WTC11 (cell line): ENCODE measurements around the gene MMP24OS. TPM values are rescaled to one million over a fixed set of nuclear protein-coding genes. Genes with fewer than 3 reads are reported as not detected.
A peak's percentile ranks its signal among the peaks of the same experiment; 100 is the strongest.

Source experiments
- ATAC-seq: fragments of 200-7000 bp; cut with Tn5 transposase; 2 replicates; pipeline ENCODE4 v1.10.0; 2021; ENCODE audit warnings: mild to moderate bottlenecking, moderate library complexity
- CTCF ChIA-PET: fragments of 300-600 bp; sonication (Branson Sonifier 250); formaldehyde crosslinking; loops from one replicate; lab custom pipeline; 2021; ENCODE audit warnings: antibody characterized with exemption; lab: Charles Lee
- POLR2A ChIA-PET: fragments of 350-600 bp; sonication (Branson Sonifier 250); formaldehyde crosslinking; loops from one replicate; lab custom pipeline; 2021; ENCODE audit warnings: antibody characterized with exemption; lab: Charles Lee
- DNase-seq: peaks from one replicate; pipeline ENCODE4 v3.0.0; 2021; ENCODE audit warnings: low spot score
- H3K27ac Mint-ChIP-seq: 2 replicates; pipeline ENCODE4 v1.8.0; 2021; ENCODE audit warnings: mixed read lengths
- H3K27me3 Mint-ChIP-seq: 2 replicates; pipeline ENCODE4 v1.8.0; 2021; ENCODE audit warnings: low read depth, mild to moderate bottlenecking, moderate library complexity, mixed read lengths
- H3K36me3 Mint-ChIP-seq: 2 replicates; pipeline ENCODE4 v1.8.0; 2021; ENCODE audit warnings: mixed read lengths
- H3K4me1 Mint-ChIP-seq: 2 replicates; pipeline ENCODE4 v1.8.0; 2022; ENCODE audit warnings: mixed read lengths
- H3K4me3 Mint-ChIP-seq: 2 replicates; pipeline ENCODE4 v1.8.0; 2021; ENCODE audit warnings: mild to moderate bottlenecking, moderate library complexity, mixed read lengths
- H3K9me3 Mint-ChIP-seq: 2 replicates; pipeline ENCODE4 v1.8.0; 2021; ENCODE audit warnings: mixed read lengths
- CTCF ChIP-seq: fragments of 200-600 bp; IDR thresholded peaks from 2 replicates; pipeline ENCODE4 v1.8.0; 2022; ENCODE audit warnings: antibody characterized with exemption
- E2F5 ChIP-seq: sonication (generic); formaldehyde crosslinking; IDR thresholded peaks from 2 replicates; pipeline ENCODE4 v1.8.1; 2022; ENCODE audit warnings: mild to moderate bottlenecking, moderate library complexity, missing genetic modification reagents
- EMX1 ChIP-seq: fragments of 250-450 bp; sonication (Bioruptor Pico); IDR thresholded peaks from 2 replicates; pipeline ENCODE4 v1.8.0; 2021; ENCODE audit warnings: mild to moderate bottlenecking
- FOXJ3 ChIP-seq: sonication (generic); formaldehyde crosslinking; IDR thresholded peaks from 2 replicates; pipeline ENCODE4 v1.9.0; 2021; ENCODE audit warnings: missing genetic modification reagents, mild to moderate bottlenecking, borderline replicate concordance
- FOXK1 ChIP-seq: sonication (generic); formaldehyde crosslinking; IDR thresholded peaks from 2 replicates; pipeline ENCODE4 v1.8.0; 2022; ENCODE audit warnings: mild to moderate bottlenecking, moderate library complexity, missing genetic modification reagents
- FOXP4 ChIP-seq: sonication (generic); formaldehyde crosslinking; IDR thresholded peaks from 2 replicates; pipeline ENCODE4 v1.8.0; 2022; ENCODE audit warnings: mild to moderate bottlenecking, missing genetic modification reagents
- IRF1 ChIP-seq: sonication (generic); formaldehyde crosslinking; IDR thresholded peaks from 2 replicates; pipeline ENCODE4 v1.8.0; 2023; ENCODE audit warnings: missing genetic modification reagents
- MAX ChIP-seq: sonication (generic); formaldehyde crosslinking; IDR thresholded peaks from 2 replicates; pipeline ENCODE4 v1.8.0; 2022; ENCODE audit warnings: mild to moderate bottlenecking, missing genetic modification reagents
- MYBL2 ChIP-seq: sonication (generic); formaldehyde crosslinking; IDR thresholded peaks from 2 replicates; pipeline ENCODE4 v1.8.1; 2023; ENCODE audit warnings: mild to moderate bottlenecking, moderate library complexity, missing genetic modification reagents
- NFATC4 ChIP-seq: fragments of 250-450 bp; sonication (Bioruptor Pico); IDR thresholded peaks from 2 replicates; pipeline ENCODE4 v1.9.0; 2021; ENCODE audit warnings: mild to moderate bottlenecking
- PRRX2 ChIP-seq: fragments of 250-450 bp; sonication (Bioruptor Pico); IDR thresholded peaks from 2 replicates; pipeline ENCODE4 v1.8.0; 2021; ENCODE audit warnings: mild to moderate bottlenecking
- TP53 ChIP-seq: sonication (generic); formaldehyde crosslinking; IDR thresholded peaks from 2 replicates; pipeline ENCODE4 v1.8.1; 2023; ENCODE audit warnings: mild to moderate bottlenecking, missing genetic modification reagents
- USF2 ChIP-seq: sonication (generic); formaldehyde crosslinking; IDR thresholded peaks from 2 replicates; pipeline ENCODE4 v1.8.1; 2023; ENCODE audit warnings: mild to moderate bottlenecking, missing genetic modification reagents, moderate library complexity
- ZNF121 ChIP-seq: sonication (generic); formaldehyde crosslinking; IDR thresholded peaks from 2 replicates; pipeline ENCODE4 v1.8.0; 2023; ENCODE audit warnings: missing genetic modification reagents
- ZNF232 ChIP-seq: sonication (generic); formaldehyde crosslinking; IDR thresholded peaks from 2 replicates; pipeline ENCODE4 v1.8.0; 2022; ENCODE audit warnings: mild to moderate bottlenecking, missing genetic modification reagents
- ZNF317 ChIP-seq: sonication (generic); formaldehyde crosslinking; IDR thresholded peaks from 2 replicates; pipeline ENCODE4 v1.8.1; 2023; ENCODE audit warnings: low read depth, mild to moderate bottlenecking, moderate library complexity, missing genetic modification reagents, borderline replicate concordance
- total RNA-seq: library from RNA; stranded (reverse); gene quantifications from 3 replicates; pipeline ENCODE4 v1.2.3, GENCODE V29; 2021
- TF ChIP-seq, protein P1 (sequence below): fragments of 250-450 bp; sonication (Bioruptor Pico); IDR thresholded peaks from 2 replicates; pipeline ENCODE4 v1.9.0; 2021; ENCODE audit warnings: mild to moderate bottlenecking
- TF ChIP-seq, protein P2 (sequence below): sonication (generic); formaldehyde crosslinking; IDR thresholded peaks from 2 replicates; pipeline ENCODE4 v1.8.1; 2022; ENCODE audit warnings: missing genetic modification reagents, borderline replicate concordance
- TF ChIP-seq, protein P3 (sequence below): sonication (generic); formaldehyde crosslinking; conservative IDR thresholded peaks from 2 replicates; pipeline ENCODE4 v1.8.1; 2023; ENCODE audit warnings: mild to moderate bottlenecking, low read depth, missing genetic modification reagents, moderate library complexity

Gene MMP24OS
- total RNA-seq, 1 experiment from 2014 or later: 50.6 TPM

DNA sequence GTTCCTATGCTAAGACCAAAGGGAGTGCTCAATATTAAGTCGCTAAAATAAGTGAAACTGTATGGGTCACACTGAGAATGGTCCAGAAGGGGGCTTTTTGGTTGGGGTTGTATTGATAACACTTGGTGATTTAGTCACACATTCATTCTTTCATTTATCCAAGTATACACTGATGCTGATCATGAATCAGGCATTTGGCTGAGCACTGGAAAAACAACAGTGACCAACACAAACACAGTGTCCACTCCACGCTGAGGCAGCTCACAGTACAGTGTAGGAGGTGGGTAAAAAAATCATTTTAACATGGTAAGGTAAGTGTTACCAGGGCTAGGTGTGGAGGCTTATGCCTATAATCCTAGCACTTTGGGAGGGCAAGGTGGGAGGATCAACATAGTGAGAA lies 23.5 kb upstream of the MMP24OS start (continued):
- TF ChIP-seq, protein P1, sequence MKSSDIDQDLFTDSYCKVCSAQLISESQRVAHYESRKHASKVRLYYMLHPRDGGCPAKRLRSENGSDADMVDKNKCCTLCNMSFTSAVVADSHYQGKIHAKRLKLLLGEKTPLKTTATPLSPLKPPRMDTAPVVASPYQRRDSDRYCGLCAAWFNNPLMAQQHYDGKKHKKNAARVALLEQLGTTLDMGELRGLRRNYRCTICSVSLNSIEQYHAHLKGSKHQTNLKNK (CRISPR knock-in tag): no peak
- TF ChIP-seq PRRX2 (CRISPR knock-in tag): no peak
- TF ChIP-seq, protein P2, sequence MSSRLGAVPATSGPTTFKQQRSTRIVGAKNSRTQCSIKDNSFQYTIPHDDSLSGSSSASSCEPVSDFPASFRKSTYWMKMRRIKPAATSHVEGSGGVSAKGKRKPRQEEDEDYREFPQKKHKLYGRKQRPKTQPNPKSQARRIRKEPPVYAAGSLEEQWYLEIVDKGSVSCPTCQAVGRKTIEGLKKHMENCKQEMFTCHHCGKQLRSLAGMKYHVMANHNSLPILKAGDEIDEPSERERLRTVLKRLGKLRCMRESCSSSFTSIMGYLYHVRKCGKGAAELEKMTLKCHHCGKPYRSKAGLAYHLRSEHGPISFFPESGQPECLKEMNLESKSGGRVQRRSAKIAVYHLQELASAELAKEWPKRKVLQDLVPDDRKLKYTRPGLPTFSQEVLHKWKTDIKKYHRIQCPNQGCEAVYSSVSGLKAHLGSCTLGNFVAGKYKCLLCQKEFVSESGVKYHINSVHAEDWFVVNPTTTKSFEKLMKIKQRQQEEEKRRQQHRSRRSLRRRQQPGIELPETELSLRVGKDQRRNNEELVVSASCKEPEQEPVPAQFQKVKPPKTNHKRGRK (CRISPR knock-in tag): no peak

DNA sequence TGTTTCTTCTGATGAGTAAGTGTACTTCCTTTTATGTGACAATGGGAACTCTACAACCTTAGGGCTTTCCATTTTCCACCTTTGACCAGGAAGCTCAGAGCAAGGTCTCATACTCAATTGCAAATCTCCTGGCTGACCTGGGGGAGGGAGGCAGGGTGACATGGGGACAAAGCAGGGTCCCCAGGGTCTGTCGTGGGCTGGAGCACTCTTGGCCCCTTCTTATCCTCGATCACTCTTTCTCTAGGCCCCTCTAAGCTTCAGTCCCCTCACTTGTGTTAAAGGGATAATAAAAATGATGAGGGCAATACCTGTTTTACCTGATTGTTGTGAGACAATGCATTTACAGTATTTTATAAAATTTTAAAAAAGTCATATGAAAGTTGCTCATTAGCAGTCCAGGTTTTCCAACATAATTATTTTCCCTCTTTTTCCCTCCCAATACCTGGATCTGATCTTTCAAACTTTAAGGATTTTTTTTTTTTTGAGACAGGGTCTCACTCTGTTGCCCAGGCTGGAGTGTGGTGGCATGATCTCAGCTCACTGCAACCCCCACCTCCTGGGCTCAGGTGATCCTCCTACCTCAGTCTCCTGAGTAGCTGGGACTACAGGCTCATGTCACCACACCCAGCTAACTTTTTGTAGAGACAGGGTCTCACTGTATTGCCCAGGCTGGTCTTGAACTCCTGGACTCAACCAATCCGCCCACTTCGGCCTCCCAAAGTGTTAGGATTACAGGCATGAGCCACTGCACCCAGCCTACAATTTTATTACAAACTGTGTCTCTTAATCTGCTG lies 22.7 kb upstream of the MMP24OS start:
- ATAC-seq (no peak), DNase-seq (no peak)
- no peak overlapping the region for H3K27ac Mint-ChIP-seq
- peaks cover 16% of the 10 kb centered on the region for H3K4me1 Mint-ChIP-seq
- peaks cover 4% of the 10 kb centered on the region; the same call in 1 of the 2 replicates for H3K27me3 Mint-ChIP-seq
- H3K36me3 Mint-ChIP-seq: peaks cover 3% of the 10 kb centered on the region; the same call in 1 of the 2 replicates
- POLR2A ChIA-PET: no interaction called here
- CTCF ChIA-PET: interaction anchor here (4.6 kb wide), 1 partner anchor 29 kb away, joined by 25 read pairs; no protein-coding TSS in a partner anchor
- TF ChIP-seq ZNF121 (peak; percentile 87), CTCF (no peak)
- H3K9me3 Mint-ChIP-seq: no peaks in the 10 kb centered on the region
- H3K4me3 Mint-ChIP-seq: no peak overlapping the region

GRCh38 chr20:35299780-35300179 lies 21.9 kb upstream of the MMP24OS start:
- no peaks in the 10 kb centered on the region for H3K36me3 Mint-ChIP-seq
- CTCF ChIA-PET: interaction anchor here (4.6 kb wide), 1 partner anchor 30 kb away, joined by 25 read pairs; no protein-coding TSS in a partner anchor
- peaks cover 4% of the 10 kb centered on the region; the same call in 1 of the 2 replicates for H3K27me3 Mint-ChIP-seq
- TF ChIP-seq MYBL2 (CRISPR knock-in tag): no peak
- no peak for TF ChIP-seq E2F5 (CRISPR knock-in tag)
- no peak for TF ChIP-seq ZNF317 (CRISPR knock-in tag)
- no peak for TF ChIP-seq ZNF232 (CRISPR knock-in tag)
- TF ChIP-seq USF2 (CRISPR knock-in tag): no peak
- no peak for TF ChIP-seq IRF1
- TF ChIP-seq FOXJ3 (CRISPR knock-in tag): no peak
- TF ChIP-seq, protein P3, sequence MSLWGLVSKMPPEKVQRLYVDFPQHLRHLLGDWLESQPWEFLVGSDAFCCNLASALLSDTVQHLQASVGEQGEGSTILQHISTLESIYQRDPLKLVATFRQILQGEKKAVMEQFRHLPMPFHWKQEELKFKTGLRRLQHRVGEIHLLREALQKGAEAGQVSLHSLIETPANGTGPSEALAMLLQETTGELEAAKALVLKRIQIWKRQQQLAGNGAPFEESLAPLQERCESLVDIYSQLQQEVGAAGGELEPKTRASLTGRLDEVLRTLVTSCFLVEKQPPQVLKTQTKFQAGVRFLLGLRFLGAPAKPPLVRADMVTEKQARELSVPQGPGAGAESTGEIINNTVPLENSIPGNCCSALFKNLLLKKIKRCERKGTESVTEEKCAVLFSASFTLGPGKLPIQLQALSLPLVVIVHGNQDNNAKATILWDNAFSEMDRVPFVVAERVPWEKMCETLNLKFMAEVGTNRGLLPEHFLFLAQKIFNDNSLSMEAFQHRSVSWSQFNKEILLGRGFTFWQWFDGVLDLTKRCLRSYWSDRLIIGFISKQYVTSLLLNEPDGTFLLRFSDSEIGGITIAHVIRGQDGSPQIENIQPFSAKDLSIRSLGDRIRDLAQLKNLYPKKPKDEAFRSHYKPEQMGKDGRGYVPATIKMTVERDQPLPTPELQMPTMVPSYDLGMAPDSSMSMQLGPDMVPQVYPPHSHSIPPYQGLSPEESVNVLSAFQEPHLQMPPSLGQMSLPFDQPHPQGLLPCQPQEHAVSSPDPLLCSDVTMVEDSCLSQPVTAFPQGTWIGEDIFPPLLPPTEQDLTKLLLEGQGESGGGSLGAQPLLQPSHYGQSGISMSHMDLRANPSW: no peak
- TF ChIP-seq MAX: no peak
- TF ChIP-seq FOXP4 (CRISPR knock-in tag): no peak
- no peak for TF ChIP-seq NFATC4 (CRISPR knock-in tag)
- no peak for TF ChIP-seq EMX1 (CRISPR knock-in tag)
- no peak for TF ChIP-seq FOXK1 (CRISPR knock-in tag)
- TF ChIP-seq TP53: no peak

More at GRCh38 chr20:35299780-35300179, 21.9 kb upstream of the MMP24OS start:
- Mint-ChIP-seq H3K4me3 (no peak overlapping the region), H3K4me1 (peaks cover 14% of the 10 kb centered on the region), H3K9me3 (no peaks in the 10 kb centered on the region), H3K27ac (no peak overlapping the region)
- ATAC-seq (no peak), DNase-seq (no peak)
- POLR2A ChIA-PET: no interaction called here
